CD4-positive, alpha-beta T cell treated with Interleukin-6 at 100 ng/mL for 8 hours (primary cell): ENCODE data around the gene TRIM9.

ENCODE experiments used
- DNase-seq: peaks from one replicate; pipeline ENCODE4 v3.0.0-alpha.2; 2020; ENCODE audit warnings: mixed read lengths, low spot score

TRIM9 gene

DNA sequence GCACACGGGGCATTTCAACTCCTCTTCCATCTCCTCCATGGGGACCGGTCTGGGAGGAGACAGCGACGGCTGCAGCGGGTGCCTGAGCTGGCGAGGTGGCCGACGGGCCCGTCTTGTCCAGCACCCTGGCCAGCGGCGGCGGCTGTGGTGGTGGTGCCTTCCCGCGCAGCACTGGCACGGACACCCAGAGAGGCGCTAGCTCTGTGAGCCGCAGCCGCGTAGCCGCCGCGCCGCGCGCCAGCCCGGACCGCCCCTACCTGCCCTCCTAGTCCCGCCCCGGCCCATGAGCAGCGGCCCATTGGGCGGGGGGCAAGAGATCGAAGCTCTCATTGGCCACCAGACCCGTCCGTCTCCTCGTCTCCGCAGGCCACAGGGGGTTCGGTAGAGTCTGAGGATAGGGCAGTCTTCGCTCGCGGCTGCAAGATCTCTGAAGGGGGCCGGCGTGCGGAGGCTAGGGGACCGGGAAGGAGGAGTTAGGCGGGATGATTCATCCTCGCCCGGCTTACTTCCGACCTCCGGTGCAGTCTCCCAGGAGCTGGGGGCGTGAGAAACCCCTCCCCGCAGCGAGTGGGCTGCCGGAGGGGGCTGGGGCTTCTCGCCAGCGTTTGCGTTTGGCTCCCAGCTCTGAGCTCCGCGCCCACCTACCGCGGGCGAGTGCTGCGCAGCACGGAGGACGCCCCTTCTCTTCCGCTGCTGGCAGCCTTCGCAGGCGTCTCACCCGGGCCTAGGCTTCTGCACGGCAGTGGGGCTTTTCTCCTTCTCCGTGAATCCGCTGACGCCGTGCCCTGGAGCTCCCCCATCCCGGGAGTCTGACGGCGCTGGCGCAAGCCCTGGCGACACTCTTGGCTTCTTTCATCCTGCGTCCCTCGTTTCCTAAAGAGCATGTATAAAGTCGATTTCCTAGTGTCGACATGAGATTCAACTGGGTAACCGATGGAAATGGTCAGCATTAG lies at the start of gene TRIM9:
Gene TRIM9 (minus strand): TSS at position 205 of the 953 bp plus-strand sequence. CDS start 166 bp downstream, at position 39.
- DNase-seq, result peak; percentile 90

- DNase-seq, result no peak
Observed at GRCh38 chr14:51140856-51141255, 46.0 kb upstream of the TRIM9 start.

DNA sequence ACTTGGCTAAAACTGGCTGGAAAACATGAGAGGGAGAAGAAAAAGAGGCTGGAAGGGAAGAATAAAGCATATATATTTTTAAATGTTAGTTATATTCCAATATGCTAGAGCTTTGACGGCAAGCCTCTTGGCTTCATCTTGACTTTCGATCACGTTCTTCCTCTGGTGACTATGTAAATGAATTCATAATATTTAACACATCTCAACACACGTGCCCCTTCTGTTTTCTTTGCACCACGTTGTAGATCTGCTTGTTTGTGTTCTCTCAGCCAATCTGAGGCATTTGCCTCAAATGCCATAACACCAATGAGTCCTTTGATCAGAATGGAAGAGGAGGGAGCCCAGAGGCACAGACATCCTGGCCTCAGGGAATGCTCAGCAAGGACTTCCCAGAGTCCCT lies 45.4 kb upstream of the TRIM9 start:
- no peak for DNase-seq

GRCh38 chr14:51139121-51139681 lies 44.3 kb upstream of the TRIM9 start:
- no peak for DNase-seq

DNA sequence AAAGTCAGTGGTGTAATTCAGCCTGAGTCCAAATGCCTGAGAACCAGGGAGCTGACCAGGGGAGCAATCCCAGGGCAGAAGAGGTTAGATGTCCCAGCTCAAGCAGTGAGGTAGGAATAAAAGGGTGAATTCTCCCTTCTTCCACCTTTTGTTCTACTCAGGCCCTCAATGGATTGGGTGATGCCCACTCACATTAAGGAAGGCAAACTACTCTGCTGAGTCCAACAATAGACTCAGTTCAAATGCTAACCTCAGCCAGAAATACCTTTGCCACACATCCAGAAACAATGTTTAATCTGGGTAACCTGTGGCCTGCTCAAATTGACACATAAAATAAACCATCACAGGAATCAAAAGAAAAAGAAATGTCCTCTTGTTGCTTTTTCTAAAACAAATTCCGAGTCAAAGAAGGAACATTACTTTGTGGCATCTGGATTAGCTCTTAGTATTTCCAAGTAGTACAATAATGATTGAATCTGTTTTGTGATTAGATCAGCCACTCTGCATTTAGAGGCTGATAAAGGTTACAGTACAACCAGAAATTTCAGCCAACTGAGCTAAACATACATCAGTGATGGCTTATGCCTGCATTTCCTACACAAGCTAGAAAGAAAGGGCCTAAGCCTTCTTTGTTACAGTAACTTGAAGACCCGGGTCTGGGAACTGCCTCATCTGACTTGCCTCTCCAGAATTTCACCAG lies 43.6 kb upstream of the TRIM9 start:
- no peak for DNase-seq

GRCh38 chr14:51131516-51131915 lies 36.6 kb upstream of the TRIM9 start:
- no peak for DNase-seq

GRCh38 chr14:51129130-51129529 lies 34.2 kb upstream of the TRIM9 start:
- no peak for DNase-seq

GRCh38 chr14:51124029-51124428 lies 29.1 kb upstream of the TRIM9 start:
- no peak for DNase-seq

DNA sequence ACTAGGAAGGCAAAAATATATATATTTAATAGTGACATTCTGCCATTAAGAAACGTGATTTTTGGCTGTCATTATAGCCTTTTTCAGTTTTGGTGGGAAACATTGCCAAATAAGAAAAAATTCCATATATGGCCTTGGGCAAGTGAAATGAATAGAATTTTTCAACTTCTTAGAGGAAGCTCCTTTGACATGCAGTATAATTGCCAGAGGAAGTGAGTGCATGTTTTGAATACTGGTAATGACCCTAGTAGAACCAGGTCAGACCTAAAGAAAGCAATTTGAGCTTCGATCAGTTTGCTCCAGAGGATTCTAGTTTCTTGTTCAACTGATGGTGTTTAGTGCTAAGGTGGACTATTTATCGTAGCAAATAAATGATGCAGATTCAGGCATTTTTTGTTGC lies 26.2 kb upstream of the TRIM9 start:
- no peak for DNase-seq

- no peak for DNase-seq
Observed at GRCh38 chr14:51119411-51120051, 24.6 kb upstream of the TRIM9 start.

GRCh38 chr14:51118993-51119392 lies 24.1 kb upstream of the TRIM9 start:
- no peak for DNase-seq

DNA sequence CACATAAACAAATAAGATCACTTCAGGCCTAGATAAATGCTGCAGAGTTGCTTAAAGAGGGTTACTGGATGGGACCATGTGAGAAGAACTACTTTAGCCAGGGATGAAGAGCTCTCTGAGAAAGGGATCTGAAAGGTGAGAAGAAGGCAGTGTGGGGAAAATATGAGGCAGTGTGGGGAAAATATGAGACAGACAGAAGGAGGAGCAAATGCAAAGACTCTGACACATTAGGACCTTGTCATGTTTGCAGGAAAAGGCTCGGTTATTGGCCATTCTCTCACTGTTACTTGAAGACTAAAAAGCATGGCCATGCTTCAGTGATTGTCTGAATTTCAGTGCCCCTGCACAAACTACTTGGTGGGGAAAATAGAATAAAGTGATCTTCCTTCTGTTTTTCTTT lies 22.7 kb upstream of the TRIM9 start:
- DNase-seq, result no peak

DNA sequence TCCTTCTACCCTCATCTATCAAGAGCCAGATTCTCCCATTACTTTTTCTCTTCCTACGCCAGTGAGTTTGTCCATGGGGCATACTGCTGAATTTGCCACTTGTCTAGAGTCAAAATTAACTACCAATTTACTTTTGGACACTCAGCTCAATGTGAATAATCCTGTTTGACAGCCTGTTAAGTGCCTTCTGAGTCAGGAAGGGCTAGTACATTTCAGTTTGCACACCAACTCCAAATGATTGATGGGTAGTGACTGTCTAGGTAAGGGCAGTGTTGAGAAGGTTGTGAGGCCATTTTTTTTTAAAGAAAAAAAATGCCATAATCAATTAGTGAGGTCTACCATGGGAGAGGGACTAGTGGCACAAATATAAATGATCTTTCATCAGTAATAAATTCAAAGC lies 21.8 kb upstream of the TRIM9 start:
- DNase-seq, result no peak

GRCh38 chr14:51109651-51110050 lies 14.7 kb upstream of the TRIM9 start:
- no peak for DNase-seq

- no peak for DNase-seq
Observed at GRCh38 chr14:51107801-51108200, 12.9 kb upstream of the TRIM9 start.

DNA sequence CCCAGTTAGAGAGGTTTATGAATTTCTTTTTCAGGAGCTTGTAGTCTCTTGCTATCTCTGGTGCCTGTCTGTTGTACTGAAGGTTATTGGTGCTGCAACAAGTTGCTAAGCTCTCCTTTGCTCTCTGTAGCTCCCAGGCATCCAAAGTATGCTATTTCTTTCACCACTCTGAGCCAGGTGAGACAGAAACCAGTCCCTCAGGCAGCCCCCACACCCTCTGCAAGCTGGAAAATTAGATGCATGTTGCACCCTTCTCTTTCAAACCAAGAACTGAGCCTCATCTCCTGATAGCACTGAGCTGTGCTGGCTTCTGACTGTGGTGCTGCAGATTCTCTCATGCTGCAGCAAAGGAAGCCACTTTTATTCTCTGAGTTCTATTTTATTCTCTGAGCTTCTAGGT lies 9.6 kb upstream of the TRIM9 start:
- DNase-seq, result no peak

DNA sequence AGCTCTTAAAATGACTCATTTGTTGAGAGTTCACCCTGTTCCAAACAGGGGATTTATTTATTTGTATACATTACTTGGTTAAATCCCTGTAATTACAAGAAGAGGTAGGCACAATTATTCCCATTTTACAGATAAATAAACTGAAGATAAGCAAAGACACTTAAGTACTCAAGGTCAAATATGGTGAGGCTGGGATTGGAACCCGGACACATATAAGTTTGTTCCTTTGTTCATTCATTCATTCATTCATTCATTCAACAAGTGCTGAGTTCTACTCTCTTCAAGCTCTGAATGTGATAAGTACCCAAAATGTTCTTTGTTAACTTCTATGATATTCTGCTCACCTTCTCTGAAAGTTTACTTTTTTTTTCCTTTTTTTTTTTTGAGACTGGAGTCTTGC lies 2.4 kb upstream of the TRIM9 start:
- DNase-seq, result no peak

GRCh38 chr14:51096870-51097269 lies 2.0 kb upstream of the TRIM9 start:
- no peak for DNase-seq

- peak; percentile 3 for DNase-seq
Observed at GRCh38 chr14:51095854-51096823, 1.2 kb upstream of the TRIM9 start.

DNA sequence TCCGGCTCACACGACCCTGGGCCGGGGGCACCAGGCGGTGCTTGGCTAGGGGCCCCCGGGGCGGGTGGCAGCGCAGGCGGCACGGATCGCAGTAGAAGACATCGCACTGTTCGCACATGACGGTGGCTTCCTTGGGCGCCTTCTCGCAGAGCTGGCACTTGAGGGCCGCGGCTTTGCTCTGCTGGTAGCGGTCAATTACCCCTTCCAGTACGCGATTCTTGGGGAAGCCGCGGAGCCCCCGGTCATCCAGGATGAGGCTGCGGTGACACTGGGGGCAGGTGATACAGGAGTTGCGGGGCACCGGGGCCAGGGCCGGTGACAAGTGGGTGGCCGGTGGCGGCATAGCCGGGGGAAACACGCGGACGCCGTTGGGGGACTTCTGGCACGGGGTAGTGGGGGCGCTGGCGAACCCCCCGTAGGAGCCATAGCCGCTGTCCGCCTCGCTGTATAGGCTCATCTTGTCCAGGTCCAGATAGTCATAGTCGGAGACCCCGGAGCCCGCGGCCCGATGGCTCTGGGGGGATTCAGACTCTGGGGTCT lies 553 bp downstream of the TRIM9 start:
- DNase-seq, result no peak
